IPS-18a (cell line): ENCODE data around the gene LHCGR.
"Not testable (repeated sequence)": the region's sequence is repeated elsewhere in the genome, so short reads cannot be mapped to it uniquely, and the experiment has no call there.

Experiments
- H3K27ac ChIP-seq: one replicate; pipeline ENCODE4 v1.5.1; 2013; ENCODE audit warnings: low read length
- H3K27me3 ChIP-seq: one replicate; pipeline ENCODE4 v1.6.1; 2013; ENCODE audit warnings: mild to moderate bottlenecking, low read length; ENCODE audit not compliant: control insufficient read depth, insufficient read depth
- H3K36me3 ChIP-seq: one replicate; pipeline ENCODE4 v1.6.1; 2013; ENCODE audit warnings: low read depth, low read length; ENCODE audit not compliant: control insufficient read depth
- H3K4me1 ChIP-seq: one replicate; pipeline ENCODE4 v1.6.1; 2013; ENCODE audit warnings: low read depth, low read length; ENCODE audit not compliant: control insufficient read depth
- H3K4me3 ChIP-seq: one replicate; pipeline ENCODE4 v1.5.1; 2013; ENCODE audit warnings: low read length
- H3K9ac ChIP-seq: one replicate; pipeline ENCODE4 v1.6.1; 2013; ENCODE audit warnings: mild to moderate bottlenecking, low read length, moderate library complexity
- H3K9me3 ChIP-seq: one replicate; pipeline ENCODE4 v1.6.1; 2013; ENCODE audit warnings: low read depth, low read length; ENCODE audit not compliant: control insufficient read depth

The LHCGR gene

DNA sequence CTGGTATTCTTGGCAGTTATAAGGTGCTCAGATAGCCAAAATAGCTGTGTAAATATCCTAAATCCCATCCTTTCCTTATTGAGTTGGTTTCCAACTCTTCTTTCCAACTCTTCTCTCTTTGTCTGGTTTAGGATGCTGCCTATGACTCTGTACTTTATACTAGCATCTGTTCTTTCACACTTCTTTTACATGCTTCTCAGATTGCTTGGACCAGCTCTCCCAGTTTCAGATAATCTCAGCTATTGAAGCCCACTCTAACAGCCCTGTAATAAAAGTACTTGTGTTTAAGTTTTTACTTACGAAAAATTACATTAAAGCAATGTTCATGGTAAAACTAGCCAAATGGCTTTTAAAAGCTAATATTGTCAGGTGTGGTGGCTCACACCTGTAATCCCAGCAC is 14.7 kb upstream of the LHCGR start:
- Histone ChIP-seq H3K4me1 (peaks cover 10% of the 10 kb centered on the region), H3K27ac (no peak overlapping the region), H3K9ac (no peak overlapping the region), H3K9me3 (no peaks in the 10 kb centered on the region), H3K4me3 (no peak overlapping the region), H3K27me3 (no peaks in the 10 kb centered on the region), H3K36me3 (no peaks in the 10 kb centered on the region)

DNA sequence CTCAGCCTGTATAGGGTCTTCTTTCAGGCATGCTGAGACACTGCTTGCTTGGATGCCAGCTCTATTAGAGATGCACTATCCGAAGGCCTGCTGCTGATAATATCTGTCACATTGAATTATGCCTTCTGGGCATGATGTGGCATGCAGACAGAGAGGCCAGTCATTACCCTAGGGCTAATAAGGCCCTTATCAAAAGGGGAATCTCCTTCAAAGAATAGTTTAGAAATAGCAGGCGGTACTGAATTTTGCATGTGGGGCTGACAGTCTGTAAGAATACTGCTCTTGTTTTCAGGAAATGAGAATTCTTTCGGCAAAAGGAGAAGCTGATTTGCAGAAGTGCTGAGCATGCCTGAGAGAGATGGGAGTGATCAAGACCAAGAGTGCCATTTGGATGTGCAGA is 13.1 kb upstream of the LHCGR start:
- H3K4me1 ChIP-seq = peaks cover 10% of the 10 kb centered on the region
- H3K36me3 ChIP-seq = no peaks in the 10 kb centered on the region
- H3K9ac ChIP-seq = no peak overlapping the region
- no peak overlapping the region for H3K4me3 ChIP-seq
- H3K27ac ChIP-seq = no peak overlapping the region
- no peaks in the 10 kb centered on the region for H3K9me3 ChIP-seq
- H3K27me3 ChIP-seq = no peaks in the 10 kb centered on the region

DNA sequence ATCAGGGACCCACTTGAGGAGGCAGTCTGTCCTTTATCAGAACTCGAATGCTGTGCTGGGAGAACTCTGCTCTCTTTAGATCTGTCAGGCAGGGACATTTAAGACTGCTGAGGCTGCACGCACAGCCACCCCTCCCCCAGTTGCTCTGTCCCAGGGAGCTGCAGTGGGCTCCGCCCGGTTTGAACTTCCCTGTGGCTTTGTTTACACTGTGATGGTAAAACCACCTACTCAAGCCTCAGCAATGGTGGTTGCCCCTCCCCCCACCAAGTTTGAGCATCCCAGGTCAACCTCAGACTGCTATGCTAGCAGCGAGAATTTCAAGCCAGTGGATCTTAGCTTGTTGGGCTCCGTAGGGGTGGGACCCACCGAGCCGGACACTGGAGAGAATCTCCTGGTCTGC is 11.8 kb upstream of the LHCGR start:
- Histone ChIP-seq H3K36me3 (no peaks in the 10 kb centered on the region), H3K4me3 (peak overlapping the region; percentile 3), H3K9me3 (no peaks in the 10 kb centered on the region), H3K27me3 (no peaks in the 10 kb centered on the region), H3K27ac (no peak overlapping the region), H3K9ac (no peak overlapping the region), H3K4me1 (peaks cover 10% of the 10 kb centered on the region)

DNA sequence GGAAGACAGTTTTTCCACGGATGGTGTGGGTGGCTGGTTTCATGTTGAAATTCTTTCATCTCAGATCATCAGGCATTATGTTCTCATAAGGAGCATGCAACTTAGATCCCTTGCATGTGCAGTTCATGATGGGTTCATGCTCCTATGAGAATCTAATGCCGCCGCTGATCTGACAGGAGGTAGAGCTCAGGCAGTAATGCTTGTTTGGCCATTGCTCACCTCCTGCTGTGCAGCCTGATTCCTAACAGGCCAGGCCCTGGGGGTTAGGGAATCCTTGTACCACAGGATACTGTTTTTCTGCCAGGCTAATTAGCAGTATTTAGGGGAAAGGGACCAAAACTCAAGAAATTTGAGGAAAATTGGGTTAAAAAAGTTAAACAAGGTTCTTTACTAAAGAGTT is 5.3 kb upstream of the LHCGR start:
- H3K36me3 ChIP-seq = no peaks in the 10 kb centered on the region
- no peak overlapping the region for H3K27ac ChIP-seq
- H3K4me1 ChIP-seq = no peaks in the 10 kb centered on the region

DNA sequence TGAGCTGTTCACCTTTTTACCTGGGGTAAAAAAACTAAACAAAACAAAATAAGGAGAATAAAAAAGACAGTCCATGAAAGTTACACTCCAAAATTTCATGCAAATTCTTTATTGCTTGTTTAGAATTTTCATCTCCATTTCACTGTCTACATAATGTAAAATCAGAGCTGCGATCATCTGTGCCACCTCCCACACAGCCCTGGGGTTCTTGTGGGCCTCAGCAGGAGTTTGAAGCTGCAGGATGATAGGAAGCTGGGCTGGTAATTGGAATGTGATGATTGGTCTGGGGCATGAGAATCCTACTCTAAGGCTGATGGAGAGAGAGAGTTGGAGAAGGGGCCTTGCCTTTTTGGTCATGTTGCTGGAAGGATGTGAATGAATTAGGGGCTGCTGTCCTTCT is 4.2 kb upstream of the LHCGR start:
- H3K27ac ChIP-seq = no peak overlapping the region
- H3K4me1 ChIP-seq = peaks cover 6% of the 10 kb centered on the region
- no peaks in the 10 kb centered on the region for H3K36me3 ChIP-seq
- no peak overlapping the region for H3K4me3 ChIP-seq
- no peak overlapping the region for H3K9ac ChIP-seq
- H3K9me3 ChIP-seq = no peaks in the 10 kb centered on the region
- H3K27me3 ChIP-seq = peaks cover 20% of the 10 kb centered on the region

More for the DNA sequence above, 5.3 kb upstream of the LHCGR start:
- Histone ChIP-seq H3K9me3 (no peaks in the 10 kb centered on the region), H3K9ac (no peak overlapping the region), H3K4me3 (no peak overlapping the region), H3K27me3 (peaks cover 8% of the 10 kb centered on the region)

DNA sequence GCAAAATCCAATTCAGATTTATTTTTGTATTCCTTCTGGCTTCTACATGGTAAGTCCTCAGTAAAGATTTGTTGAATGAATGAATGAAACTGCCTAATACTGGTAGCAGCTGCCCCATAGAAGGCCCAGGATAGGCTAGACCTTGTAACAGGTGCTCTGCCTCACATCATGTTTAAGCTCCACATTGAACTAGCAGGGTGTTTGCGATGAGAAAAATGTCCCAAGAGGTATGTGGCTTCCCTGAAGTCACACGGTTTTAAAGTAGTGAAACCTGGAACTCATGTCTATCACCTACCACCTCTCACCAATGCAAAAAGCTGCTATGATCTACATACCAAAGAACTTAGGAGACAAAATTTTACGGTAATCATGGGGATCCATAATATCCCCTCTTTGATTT is 765 bp upstream of the LHCGR start:
- H3K27ac ChIP-seq = no peak overlapping the region
- no peaks in the 10 kb centered on the region for H3K36me3 ChIP-seq
- H3K4me3 ChIP-seq = no peak overlapping the region
- H3K9me3 ChIP-seq = no peaks in the 10 kb centered on the region
- H3K9ac ChIP-seq = no peak overlapping the region
- peaks cover 26% of the 10 kb centered on the region for H3K4me1 ChIP-seq
- H3K27me3 ChIP-seq = peaks cover 30% of the 10 kb centered on the region

DNA sequence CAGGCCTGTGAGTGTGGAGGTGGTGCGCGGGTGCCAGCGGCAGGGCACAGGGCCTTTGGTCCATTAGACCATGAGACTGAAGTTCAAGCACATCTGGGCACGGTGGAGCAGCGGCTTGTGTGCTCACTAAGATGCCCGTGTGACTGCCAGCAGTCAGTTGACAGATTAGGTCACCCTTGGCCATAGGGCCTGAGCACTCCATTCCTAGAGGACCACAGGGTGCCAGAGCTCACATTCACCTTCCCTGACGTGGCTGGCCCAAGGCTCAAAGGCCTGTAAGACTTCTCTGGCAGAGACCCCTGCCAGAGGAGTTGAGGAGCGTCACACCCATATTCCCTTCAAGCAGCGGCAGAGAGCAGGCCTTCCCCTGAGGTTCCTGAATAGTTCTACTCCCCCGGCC is 650 bp downstream of the LHCGR start:
- peaks cover 30% of the 10 kb centered on the region for H3K27me3 ChIP-seq
- H3K27ac ChIP-seq = no peak overlapping the region
- H3K36me3 ChIP-seq = no peaks in the 10 kb centered on the region
- peak overlapping the region; percentile 40 for H3K4me3 ChIP-seq
- H3K4me1 ChIP-seq = peaks cover 26% of the 10 kb centered on the region
- no peaks in the 10 kb centered on the region for H3K9me3 ChIP-seq
- H3K9ac ChIP-seq = no peak overlapping the region

DNA sequence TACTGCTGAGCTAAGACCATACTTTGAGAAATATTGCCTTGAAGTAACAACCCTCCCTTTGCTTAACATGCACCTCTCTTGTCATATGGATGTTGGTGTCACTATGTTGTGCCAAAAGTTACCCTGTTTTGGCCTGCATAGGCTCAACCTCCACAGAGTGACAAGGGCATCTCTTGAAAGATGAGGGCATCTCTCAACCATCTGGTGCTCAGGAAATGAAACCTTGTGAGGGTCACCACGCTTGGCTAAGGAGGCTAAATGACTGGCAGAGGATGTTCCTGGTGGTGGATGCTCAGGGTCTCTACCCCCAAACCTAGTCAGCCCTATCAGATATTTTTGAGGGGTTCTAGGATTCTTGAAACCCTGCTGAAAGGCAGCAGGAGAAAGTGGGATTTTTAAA is 2.3 kb downstream of the LHCGR start:
- Histone ChIP-seq H3K9ac (no peak overlapping the region), H3K4me3 (no peak overlapping the region), H3K36me3 (no peaks in the 10 kb centered on the region), H3K4me1 (peaks cover 26% of the 10 kb centered on the region), H3K9me3 (no peaks in the 10 kb centered on the region), H3K27ac (no peak overlapping the region), H3K27me3 (peaks cover 30% of the 10 kb centered on the region)

DNA sequence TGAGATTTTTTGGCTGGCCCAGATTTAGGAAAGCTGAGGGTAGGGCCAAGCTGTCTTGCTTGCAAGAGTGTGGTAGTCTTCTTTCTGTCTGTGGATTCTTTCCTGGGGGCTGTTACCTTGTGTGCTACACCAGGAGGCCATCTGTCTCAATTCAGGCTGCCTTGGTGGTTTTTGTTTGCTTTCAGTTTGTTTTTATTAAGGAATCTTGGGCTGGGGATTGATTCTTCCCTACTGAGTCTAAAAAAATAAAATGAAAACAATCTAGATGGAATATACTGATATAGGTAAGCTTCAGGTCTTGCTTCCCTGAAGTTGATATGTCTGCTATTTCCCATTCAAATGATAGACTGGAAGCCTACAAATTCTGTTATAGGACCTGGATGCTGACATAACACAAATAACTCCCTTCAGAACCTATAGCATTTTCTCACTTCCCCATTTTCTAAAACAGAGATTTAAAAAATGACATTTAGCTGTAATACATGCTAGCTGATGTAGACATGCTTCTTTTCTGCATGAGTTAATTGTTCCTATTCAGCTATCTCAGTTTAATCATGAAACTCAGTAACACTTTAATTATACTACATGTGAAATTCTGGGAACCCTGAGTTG is 5.3 kb downstream of the LHCGR start:
- Histone ChIP-seq H3K4me1 (peaks cover 26% of the 10 kb centered on the region), H3K27me3 (peaks cover 16% of the 10 kb centered on the region), H3K9me3 (no peaks in the 10 kb centered on the region), H3K36me3 (no peaks in the 10 kb centered on the region), H3K27ac (no peak overlapping the region), H3K9ac (no peak overlapping the region), H3K4me3 (no peak overlapping the region)

DNA sequence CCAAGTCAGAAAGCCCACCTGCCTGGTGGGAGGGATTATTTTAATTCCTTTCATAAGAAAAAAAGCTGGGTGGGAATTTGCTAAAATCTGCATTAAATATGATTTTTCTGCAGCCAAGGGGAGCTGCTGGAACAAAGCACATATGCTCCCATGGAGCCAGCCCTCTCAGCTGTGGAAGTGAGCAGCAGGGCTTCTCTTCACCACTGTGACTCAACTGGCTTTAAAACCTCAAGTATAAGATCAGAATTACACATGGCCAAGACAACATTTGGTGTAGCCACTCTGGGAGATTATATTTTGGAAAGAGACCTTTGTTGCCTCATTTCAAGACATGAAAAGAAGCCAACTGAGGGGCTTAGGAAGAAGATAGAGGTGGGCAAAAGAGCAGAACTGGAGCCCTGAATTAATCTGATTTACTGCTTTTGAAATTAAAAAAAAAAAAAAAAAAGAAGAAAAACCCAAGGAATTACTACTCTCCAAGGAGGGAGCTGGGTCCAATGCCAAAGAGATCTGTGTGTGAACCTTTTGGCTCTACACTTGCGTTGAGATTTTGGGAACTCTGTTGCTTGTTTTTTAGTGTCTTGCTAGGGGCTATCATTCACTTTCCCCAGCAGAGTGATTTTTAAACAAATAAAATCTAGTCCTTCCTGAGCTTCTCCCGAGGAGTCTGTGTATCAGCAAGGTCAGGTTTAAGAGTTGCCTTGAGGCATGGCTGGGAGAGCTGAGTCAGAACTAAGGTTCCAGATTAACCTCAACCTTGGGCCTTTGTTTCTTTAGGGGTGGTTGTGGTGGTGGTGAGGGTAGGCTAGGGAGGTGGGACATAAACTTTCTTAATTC is 6.0 kb downstream of the LHCGR start:
- no peak overlapping the region for H3K27ac ChIP-seq
- H3K9ac ChIP-seq = no peak overlapping the region
- H3K36me3 ChIP-seq = no peaks in the 10 kb centered on the region
- no peaks in the 10 kb centered on the region for H3K9me3 ChIP-seq
- H3K27me3 ChIP-seq = peaks cover 8% of the 10 kb centered on the region
- H3K4me3 ChIP-seq = no peak overlapping the region
- peaks cover 18% of the 10 kb centered on the region for H3K4me1 ChIP-seq

DNA sequence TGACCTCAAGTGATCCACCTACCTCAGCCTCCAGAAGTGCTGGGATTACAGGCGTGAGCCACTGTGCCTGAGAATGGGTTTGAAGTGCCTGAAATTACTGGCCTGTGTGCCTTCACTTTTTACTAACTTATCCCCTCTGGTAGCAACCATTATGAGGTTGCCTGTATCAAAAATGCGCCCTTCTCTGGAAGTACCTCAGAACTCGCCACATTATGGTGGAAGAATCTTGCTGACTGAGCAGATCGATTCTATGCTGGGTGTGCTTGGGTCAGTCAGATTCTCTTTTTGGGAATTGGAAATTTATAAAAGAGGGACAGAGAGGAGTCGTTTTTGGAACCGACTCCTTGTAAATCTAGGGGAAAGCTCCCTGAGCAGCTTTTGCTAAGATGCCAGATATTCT is 8.2 kb downstream of the LHCGR start:
- H3K4me3 ChIP-seq = no peak overlapping the region
- no peak overlapping the region for H3K27ac ChIP-seq
- no peaks in the 10 kb centered on the region for H3K9me3 ChIP-seq
- H3K4me1 ChIP-seq = peaks cover under 1% of the 10 kb centered on the region
- H3K27me3 ChIP-seq = no peaks in the 10 kb centered on the region
- H3K36me3 ChIP-seq = no peaks in the 10 kb centered on the region
- H3K9ac ChIP-seq = no peak overlapping the region

DNA sequence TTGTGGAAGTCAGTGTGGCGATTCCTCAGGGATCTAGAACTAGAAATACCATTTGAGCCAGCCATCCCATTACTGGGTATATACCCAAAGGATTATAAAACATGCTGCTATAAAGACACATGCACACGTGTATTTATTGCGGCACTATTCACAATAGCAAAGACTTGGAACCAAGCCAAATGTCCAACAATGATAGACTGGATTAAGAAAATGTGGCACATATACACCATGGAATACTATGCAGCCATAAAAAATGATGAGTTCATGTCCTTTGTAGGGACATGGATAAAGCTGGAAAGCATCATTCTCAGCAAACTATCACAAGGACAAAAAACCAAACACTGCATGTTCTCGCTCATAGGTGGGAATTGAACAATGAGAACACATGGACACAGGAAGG is 16.3 kb downstream of the LHCGR start:
- H3K27ac ChIP-seq, H3K9me3 ChIP-seq, H3K9ac ChIP-seq, H3K4me3 ChIP-seq, H3K4me1 ChIP-seq, H3K27me3 ChIP-seq, H3K36me3 ChIP-seq: not testable (repeated sequence)
